ENCODE data around the gene HTT.

HTT gene

GRCh38 chr4:3192827-3193226 is 118.3 kb downstream of the HTT start:
- Histone ChIP-seq H3K4me3 (replicated peaks; ENCODE audit: insufficient read depth, low read length) (no peak overlapping the region), H3K27ac (replicated peaks) (no peak overlapping the region), H3K27me3 (ENCODE audit: insufficient read depth, poor library complexity, severe bottlenecking) (no peaks in the 10 kb centered on the region)
- DNase-seq (ENCODE audit: low read depth in 1 of 2, low spot score in 1 of 2) = no peak
- TF ChIP-seq POLR2AphosphoS5 (IDR thresholded peaks at IDR 0.05; ENCODE audit: low read depth) = no peak
- no peak for TF ChIP-seq SPI1 (IDR thresholded peaks at IDR 0.05; ENCODE audit: borderline replicate concordance, low read depth)
- no peak for TF ChIP-seq REST (IDR thresholded peaks at IDR 0.05; ENCODE audit: insufficient replicate concordance, low read depth)
- TF ChIP-seq GABPA (IDR thresholded peaks at IDR 0.05; ENCODE audit: low read depth) = no peak
- TF ChIP-seq CTCF (IDR thresholded peaks at IDR 0.05; ENCODE audit: insufficient read depth, low read length) = no peak

- H3K4me3 ChIP-seq (replicated peaks; ENCODE audit: insufficient read depth, low read length) = no peak overlapping the region
- H3K27ac ChIP-seq (replicated peaks) = no peak overlapping the region
- DNase-seq (ENCODE audit: low read depth in 1 of 2, low spot score in 1 of 2) = no peak
- no peaks in the 10 kb centered on the region for H3K27me3 ChIP-seq (ENCODE audit: insufficient read depth, poor library complexity, severe bottlenecking)
- TF ChIP-seq GABPA (IDR thresholded peaks at IDR 0.05; ENCODE audit: low read depth) (no peak), REST (IDR thresholded peaks at IDR 0.05; ENCODE audit: insufficient replicate concordance, low read depth) (no peak), SPI1 (IDR thresholded peaks at IDR 0.05; ENCODE audit: borderline replicate concordance, low read depth) (no peak), CTCF (IDR thresholded peaks at IDR 0.05; ENCODE audit: insufficient read depth, low read length) (no peak), POLR2AphosphoS5 (IDR thresholded peaks at IDR 0.05; ENCODE audit: low read depth) (no peak)
Measured at GRCh38 chr4:3193531-3194203, 119.2 kb downstream of the HTT start.

GRCh38 chr4:3196670-3197359 is 122.3 kb downstream of the HTT start:
- no peak overlapping the region for H3K27ac ChIP-seq (replicated peaks)
- no peak overlapping the region for H3K4me3 ChIP-seq (replicated peaks; ENCODE audit: insufficient read depth, low read length)
- no peaks in the 10 kb centered on the region for H3K27me3 ChIP-seq (ENCODE audit: insufficient read depth, poor library complexity, severe bottlenecking)
- no peak for DNase-seq (ENCODE audit: low read depth in 1 of 2, low spot score in 1 of 2)
- no peak for TF ChIP-seq POLR2AphosphoS5 (IDR thresholded peaks at IDR 0.05; ENCODE audit: low read depth)
- no peak for TF ChIP-seq GABPA (IDR thresholded peaks at IDR 0.05; ENCODE audit: low read depth)
- peak; percentile 84 for TF ChIP-seq REST (IDR thresholded peaks at IDR 0.05; ENCODE audit: insufficient replicate concordance, low read depth)
- no peak for TF ChIP-seq SPI1 (IDR thresholded peaks at IDR 0.05; ENCODE audit: borderline replicate concordance, low read depth)
- TF ChIP-seq CTCF (IDR thresholded peaks at IDR 0.05; ENCODE audit: insufficient read depth, low read length) = no peak
